Activated CD4-positive, alpha-beta T cell treated with anti-CD3 and anti-CD28 coated beads, Interleukin-10, Interleukin-2, amounts not matched to agents 100 ng/mL and 50 ng/mL, durations not matched to agents 16 hours and 8 hours (primary cell): Measurements from ENCODE around the gene KLF16.
"Not testable (repeated sequence)": the region's sequence is repeated elsewhere in the genome, so short reads cannot be mapped to it uniquely, and the experiment has no call there.

ENCODE experiments used
- DNase-seq: peaks from one replicate; pipeline ENCODE4 v3.0.0-alpha.2; 2020

The KLF16 gene

GRCh38 chr19:1863328-1863637 is at the start of gene KLF16:
TSS of gene KLF16 (minus strand) at chr19:1863579. CDS start at chr19:1863497, 82 bp downstream.
- DNase-seq: no peak

GRCh38 chr19:1912760-1913505 is 49.6 kb upstream of the KLF16 start:
- DNase-seq: no peak

DNA sequence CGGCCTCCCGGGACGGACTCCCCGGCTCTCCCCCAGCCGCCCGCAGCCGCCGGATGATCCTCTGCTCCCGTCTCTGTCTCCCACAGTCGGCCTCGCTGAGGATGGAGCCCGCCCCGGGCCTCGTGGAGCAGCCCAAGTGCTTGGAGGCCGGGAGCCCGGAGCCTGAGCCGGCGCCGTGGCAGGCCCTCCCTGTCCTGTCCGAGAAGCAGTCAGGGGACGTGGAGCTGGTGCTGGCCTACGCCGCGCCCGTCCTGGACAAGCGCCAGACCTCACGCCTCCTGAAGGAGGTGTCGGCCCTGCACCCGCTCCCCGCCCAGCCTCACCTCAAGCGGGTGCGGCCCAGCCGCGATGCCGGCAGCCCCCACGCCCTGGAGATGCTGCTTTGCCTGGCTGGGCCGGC is 48.6 kb upstream of the KLF16 start:
- no peak for DNase-seq

- DNase-seq: no peak
These were observed 47.7 kb upstream of the KLF16 start for GRCh38 chr19:1911098-1911497.

DNA sequence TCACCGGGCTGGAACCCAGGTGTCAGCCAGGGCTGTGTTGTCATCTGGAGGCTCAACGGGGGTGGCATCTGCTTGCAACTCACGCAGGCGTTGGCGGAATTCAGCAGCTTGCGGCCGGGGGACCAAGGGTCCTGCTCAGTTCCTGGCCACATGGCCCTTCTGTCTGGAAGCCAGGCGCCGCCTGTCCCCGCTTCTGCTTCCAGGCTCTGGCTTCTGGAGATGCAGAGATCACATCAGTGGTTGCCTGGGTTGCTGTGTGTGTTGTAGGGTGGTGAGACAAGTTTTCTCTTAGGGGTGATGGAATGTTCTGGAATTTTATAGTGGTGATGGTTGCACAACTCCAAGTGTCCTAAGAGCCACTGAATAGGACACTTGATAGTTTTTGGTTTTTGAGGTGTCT is 46.8 kb upstream of the KLF16 start:
- no peak for DNase-seq

- DNase-seq: no peak
These were observed 46.3 kb upstream of the KLF16 start for GRCh38 chr19:1909761-1910080.

- no peak for DNase-seq
These were observed 44.9 kb upstream of the KLF16 start for GRCh38 chr19:1908364-1908678.

DNA sequence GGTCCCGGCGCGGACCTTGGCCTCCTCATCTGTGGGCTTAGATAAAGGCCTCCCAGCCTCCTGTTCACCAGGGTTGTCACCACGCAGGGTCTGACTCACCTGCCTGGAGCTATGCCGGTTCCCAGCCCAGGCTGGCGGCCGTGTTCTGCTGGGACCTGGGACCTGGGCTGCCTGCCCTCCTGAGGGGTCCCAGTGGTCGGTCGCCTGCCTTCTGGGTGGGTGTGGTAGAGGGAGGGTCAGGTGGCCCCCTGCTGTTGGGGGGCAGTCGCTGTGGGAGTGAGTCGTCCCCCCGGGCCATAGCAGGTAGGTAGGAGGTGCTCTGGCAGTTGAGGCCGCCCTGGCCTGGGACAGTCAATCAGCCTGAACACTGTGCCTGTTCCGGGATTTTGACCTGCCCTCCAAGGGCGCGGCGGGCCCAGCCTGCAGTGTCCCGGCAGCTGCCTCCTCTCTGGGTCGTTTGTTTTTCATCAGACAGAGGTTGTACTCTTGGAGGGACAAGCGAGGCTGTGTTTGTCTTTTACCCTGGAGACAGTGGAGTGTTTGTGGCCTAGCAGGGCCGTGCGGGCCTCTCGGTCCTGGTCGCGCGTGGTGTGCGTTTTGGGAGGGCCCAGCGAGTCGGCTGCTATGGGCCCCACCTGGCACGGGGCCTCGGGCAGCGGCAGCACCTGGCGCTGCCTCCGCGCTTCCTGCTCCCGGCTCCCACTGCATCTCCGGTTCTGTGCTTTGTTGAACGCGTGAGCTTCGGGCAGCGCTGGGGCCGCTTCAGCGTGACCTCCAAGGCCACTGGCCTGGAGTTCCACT is 44.4 kb upstream of the KLF16 start:
- no peak for DNase-seq

GRCh38 chr19:1906985-1907562 is 43.7 kb upstream of the KLF16 start:
- DNase-seq: no peak

- DNase-seq: no peak
These were observed 42.5 kb upstream of the KLF16 start for GRCh38 chr19:1905863-1906375.

DNA sequence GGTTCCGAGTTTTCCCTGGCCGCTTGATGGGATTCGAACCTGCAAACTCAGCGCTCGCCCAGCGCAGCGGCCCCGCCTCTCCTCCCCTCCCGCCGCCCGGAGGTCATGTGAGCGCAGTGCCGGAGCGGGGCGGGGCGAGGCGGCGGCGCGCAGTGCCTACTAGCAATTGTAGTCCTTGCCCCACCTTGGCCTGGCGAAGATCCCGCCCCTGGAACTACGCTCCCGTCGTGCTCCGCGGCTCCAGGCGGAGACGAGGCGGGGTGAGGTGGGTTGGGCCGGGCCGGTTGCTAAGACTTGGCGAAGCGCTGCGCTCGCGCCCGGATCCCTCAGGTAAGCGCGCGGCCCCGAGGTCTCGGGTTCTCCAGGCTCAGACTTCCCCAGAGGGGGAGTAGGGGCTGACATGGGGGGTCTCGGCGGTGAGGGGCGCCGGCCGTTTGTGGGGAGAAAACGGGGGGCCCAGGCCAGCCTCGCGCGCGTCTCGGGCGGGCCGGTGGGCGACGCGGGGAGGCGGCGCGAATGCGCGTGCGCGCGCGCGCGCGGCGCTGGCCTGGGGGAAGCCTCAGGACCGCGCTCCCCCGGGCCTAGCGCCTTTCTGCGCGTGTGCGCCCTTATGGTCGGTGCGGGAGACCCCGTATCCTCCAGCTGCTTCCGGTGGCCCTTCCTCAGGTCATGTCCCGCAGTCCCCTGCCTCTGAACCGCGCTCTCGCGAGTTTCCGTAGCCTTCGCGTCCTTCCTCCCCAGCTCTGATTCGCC is 41.9 kb upstream of the KLF16 start, which contains the start of the genes ADAT3 and SCAMP4:
TSS of gene ADAT3 (plus strand) at position 290 of the 753 bp plus-strand sequence. CDS start 6,649 bp downstream, outside the sequence.
TSS of gene SCAMP4 (plus strand) at position 290 of the 753 bp plus-strand sequence. CDS start 9,621 bp downstream, outside the sequence.
- DNase-seq: peak; percentile 100

- DNase-seq: no peak
These were observed 41.4 kb upstream of the KLF16 start for GRCh38 chr19:1904860-1905109.

- no peak for DNase-seq
These were observed 39.5 kb upstream of the KLF16 start for GRCh38 chr19:1902923-1903322.

DNA sequence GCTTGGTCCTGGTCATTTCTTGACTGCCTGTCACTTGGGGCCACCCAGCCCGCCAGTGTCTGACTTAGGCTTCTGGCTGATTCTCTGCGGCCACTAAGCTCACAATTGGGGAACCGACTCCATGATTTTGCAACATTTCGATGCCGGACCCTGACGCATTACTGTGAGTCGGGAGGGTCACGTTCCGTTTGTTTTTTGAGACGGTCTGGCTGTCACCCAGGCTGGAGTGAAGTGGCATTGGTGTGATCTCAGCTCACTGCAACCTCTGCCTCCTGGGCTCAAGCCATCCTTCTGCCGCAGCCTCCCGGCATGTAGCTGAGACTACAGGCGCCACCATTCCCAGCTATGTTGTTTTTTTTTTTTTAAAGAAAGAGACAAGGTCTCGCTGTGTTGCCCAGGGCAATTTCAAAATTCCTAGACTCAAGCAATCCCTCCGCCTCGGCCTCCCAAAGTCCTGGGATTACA is 38.6 kb upstream of the KLF16 start:
- DNase-seq: no peak

- no peak for DNase-seq
These were observed 33.1 kb upstream of the KLF16 start for GRCh38 chr19:1896508-1896907.

- DNase-seq: no peak
These were observed 30.4 kb upstream of the KLF16 start for GRCh38 chr19:1893791-1894190.

DNA sequence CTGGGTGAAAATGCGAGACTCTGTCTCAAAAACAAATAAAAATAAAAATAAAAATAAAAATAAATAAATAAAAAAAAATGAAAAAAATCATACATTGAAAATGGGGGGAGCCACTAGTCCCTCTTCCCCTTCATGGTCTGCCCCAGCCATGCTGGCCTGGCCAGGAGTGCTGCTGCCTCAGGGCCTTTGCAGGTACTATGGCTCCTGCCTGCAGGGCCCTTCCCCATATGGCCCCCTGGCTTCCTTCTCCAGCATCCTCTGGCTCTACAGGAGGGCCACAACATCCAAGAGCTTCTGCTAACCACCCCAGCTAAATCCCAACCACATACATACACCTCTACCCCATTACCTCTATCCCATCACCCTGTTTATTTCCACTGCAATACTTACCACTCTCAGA is 26.5 kb upstream of the KLF16 start:
- no peak for DNase-seq

DNA sequence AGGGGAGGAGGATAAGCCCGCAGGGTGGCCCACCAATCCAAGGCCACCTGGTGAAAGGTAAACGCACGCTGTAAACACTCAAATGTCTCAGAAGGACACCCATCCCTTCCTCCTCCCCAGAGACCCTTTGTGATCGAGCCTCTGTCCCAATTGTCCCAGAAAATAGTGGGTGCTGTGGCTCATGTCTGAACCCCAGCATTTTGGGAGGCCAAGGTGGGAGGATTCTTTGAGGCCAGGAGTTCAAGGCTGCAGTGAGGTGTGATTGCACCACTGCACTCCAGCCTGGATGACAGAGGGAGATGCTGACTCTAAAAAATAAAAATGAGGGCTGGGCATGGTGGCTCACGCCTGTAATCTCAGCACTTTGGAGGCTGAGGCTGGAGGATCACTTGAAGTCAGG is 25.0 kb upstream of the KLF16 start:
- no peak for DNase-seq

GRCh38 chr19:1886360-1886759 is 23.0 kb upstream of the KLF16 start:
- not testable (repeated sequence) for DNase-seq

- DNase-seq: peak; percentile 97
These were observed 22.2 kb upstream of the KLF16 start, which contains the start of gene ABHD17A for GRCh38 chr19:1885398-1886119. TSS of gene ABHD17A (minus strand) at chr19:1885496. CDS start at chr19:1881566, 3,930 bp downstream.

- no peak for DNase-seq
These were observed 21.4 kb upstream of the KLF16 start for GRCh38 chr19:1884719-1885334.

DNA sequence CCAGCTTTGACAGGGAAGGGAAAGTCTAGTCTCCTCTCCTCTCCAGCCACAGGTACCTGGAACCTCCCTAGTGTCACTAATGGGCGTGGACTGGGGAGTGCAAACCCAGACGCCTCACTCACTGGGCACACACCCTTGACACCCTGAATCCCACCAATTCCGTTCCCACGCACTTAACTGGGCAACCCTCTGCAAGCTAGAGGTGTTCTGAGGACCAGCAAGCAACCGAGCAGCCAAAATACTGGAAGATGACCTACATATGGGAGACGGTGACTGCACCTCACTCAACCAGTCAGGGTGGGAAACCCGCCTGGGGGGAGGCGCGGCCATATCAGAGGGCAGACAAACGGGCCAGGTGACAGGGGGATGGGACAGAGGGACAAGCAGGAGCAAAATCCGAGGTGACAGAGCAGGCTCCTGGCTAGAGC is 20.9 kb upstream of the KLF16 start:
- peak; percentile 38 for DNase-seq
